ENCODE results near the gene KCNMA1. TPM values are rescaled to one million over a fixed set of nuclear protein-coding genes. Genes with fewer than 3 reads are reported as not detected.

The KCNMA1 gene
- total RNA-seq, 1 donor from 2014 or later, result 94.3 TPM

DNA sequence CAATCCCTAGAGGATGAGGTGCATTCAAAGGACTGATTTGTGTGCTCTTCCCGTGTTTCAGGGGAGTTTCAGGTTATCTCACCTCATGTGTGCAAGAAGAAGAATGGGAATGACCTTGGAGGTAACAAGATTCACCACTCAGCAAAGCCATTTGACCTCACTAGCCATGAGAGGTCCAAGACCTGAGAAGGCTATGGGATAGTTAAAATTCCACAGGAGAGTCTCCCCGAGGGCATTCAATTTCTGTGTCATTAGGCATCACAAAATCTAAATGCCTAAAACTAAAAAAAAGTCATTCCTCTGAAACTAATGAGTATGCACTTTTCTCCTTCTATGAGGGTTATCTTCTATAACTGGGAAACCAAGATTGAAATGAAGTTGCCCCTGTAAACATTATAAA lies 433.4 kb downstream of the KCNMA1 start:
- H3K4me1 ChIP-seq, result no peaks in the 10 kb centered on the region
- H3K27ac ChIP-seq, result no peak overlapping the region
- H3K4me3 ChIP-seq, result no peak overlapping the region
- no peaks in the 10 kb centered on the region for H3K36me3 ChIP-seq
- no peaks in the 10 kb centered on the region for H3K27me3 ChIP-seq
- no peaks in the 10 kb centered on the region for H3K9me3 ChIP-seq
- intact Hi-C loops (cut with DNase I), result no loop called here
- TF ChIP-seq POLR2AphosphoS5 (IDR thresholded peaks at IDR 0.05; ENCODE audit: insufficient read depth in 1 of 2, low read depth in 1 of 2), result no peak
- TF ChIP-seq, protein P1, sequence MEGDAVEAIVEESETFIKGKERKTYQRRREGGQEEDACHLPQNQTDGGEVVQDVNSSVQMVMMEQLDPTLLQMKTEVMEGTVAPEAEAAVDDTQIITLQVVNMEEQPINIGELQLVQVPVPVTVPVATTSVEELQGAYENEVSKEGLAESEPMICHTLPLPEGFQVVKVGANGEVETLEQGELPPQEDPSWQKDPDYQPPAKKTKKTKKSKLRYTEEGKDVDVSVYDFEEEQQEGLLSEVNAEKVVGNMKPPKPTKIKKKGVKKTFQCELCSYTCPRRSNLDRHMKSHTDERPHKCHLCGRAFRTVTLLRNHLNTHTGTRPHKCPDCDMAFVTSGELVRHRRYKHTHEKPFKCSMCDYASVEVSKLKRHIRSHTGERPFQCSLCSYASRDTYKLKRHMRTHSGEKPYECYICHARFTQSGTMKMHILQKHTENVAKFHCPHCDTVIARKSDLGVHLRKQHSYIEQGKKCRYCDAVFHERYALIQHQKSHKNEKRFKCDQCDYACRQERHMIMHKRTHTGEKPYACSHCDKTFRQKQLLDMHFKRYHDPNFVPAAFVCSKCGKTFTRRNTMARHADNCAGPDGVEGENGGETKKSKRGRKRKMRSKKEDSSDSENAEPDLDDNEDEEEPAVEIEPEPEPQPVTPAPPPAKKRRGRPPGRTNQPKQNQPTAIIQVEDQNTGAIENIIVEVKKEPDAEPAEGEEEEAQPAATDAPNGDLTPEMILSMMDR (IDR thresholded peaks at IDR 0.05), result no peak
- TF ChIP-seq POLR2A (IDR thresholded peaks at IDR 0.05), result no peak
- no peak for DNase-seq (ENCODE audit: extremely low spot score in 2 of 2)

DNA sequence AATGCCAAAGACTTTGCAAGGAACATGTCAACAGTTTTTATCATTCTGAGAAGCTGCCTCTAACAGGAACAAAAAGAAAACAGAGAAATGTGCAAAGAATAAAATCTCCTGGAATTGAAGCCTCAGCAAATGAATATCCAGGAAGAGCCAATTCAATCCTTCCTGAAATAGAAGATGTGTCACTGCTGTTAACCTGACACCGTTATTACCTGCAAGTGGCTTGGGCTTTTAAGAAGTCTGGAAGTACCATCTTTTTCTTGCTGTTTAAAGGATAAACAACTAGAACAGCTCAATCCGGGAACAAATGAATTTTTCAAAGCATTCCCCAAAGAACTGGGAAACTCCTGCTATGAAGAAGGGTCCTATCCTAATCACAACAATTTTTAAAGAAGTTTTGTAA lies 434.8 kb downstream of the KCNMA1 start:
- H3K27me3 ChIP-seq, result no peaks in the 10 kb centered on the region
- no peaks in the 10 kb centered on the region for H3K36me3 ChIP-seq
- H3K4me1 ChIP-seq, result no peaks in the 10 kb centered on the region
- H3K27ac ChIP-seq, result no peak overlapping the region
- no peaks in the 10 kb centered on the region for H3K9me3 ChIP-seq
- no peak for TF ChIP-seq POLR2AphosphoS5 (IDR thresholded peaks at IDR 0.05; ENCODE audit: insufficient read depth in 1 of 2, low read depth in 1 of 2)
- no peak for TF ChIP-seq POLR2A (IDR thresholded peaks at IDR 0.05)
- TF ChIP-seq, protein P1 (IDR thresholded peaks at IDR 0.05), result no peak
- no peak for DNase-seq (ENCODE audit: extremely low spot score in 2 of 2)
- intact Hi-C loops (cut with DNase I), result no loop called here
- H3K4me3 ChIP-seq, result no peak overlapping the region

DNA sequence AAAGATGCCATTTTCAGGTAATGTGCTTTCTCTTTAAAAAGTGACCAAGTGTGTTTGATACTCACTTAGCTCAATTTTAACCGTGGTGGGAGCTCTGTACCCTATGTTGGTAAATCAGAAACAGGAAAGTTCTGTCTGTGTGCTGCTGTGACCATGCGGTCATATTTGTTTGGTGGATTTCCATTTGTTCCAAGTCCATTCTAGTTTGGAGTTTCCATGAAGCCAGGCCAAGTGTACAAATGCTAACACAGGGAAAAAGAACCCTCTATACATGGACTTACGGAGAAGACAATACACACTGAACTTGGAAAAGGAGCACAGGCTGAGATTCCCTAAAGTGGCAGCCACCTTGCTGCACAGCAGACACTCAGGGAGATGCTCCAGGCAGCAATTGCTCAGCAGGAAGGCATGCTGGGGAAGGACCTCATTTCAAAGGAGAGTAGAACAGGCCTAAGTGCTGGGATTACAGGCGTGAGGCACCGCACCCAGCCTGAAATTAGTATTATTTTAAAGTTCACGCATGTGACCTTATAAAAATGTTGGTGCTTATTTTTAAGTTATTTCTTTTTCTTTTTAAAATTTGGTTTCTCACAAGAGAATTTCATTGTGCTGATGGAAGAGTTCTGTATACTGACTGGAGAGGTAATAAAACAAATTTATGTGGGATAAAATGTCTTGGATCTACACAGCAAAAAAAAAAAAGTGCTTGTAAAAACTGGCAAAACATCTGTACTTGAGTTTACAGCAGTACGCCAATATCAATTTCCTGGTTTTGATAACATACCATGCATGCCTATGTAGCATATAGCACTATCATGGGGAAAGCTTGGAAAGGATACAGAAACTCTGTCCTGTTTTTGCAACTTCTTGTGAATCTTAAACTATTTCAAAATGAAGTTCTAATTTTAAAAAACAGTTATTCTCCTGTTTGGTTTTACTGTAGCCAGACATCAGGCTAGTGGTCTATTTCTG lies 436.2 kb downstream of the KCNMA1 start:
- Histone ChIP-seq H3K4me1 (no peaks in the 10 kb centered on the region), H3K27ac (no peak overlapping the region), H3K27me3 (no peaks in the 10 kb centered on the region), H3K9me3 (no peaks in the 10 kb centered on the region), H3K4me3 (no peak overlapping the region), H3K36me3 (no peaks in the 10 kb centered on the region)
- no peak for DNase-seq (ENCODE audit: extremely low spot score in 2 of 2)
- TF ChIP-seq, protein P1 (IDR thresholded peaks at IDR 0.05), result no peak
- intact Hi-C loops (cut with DNase I), result no loop called here

DNA sequence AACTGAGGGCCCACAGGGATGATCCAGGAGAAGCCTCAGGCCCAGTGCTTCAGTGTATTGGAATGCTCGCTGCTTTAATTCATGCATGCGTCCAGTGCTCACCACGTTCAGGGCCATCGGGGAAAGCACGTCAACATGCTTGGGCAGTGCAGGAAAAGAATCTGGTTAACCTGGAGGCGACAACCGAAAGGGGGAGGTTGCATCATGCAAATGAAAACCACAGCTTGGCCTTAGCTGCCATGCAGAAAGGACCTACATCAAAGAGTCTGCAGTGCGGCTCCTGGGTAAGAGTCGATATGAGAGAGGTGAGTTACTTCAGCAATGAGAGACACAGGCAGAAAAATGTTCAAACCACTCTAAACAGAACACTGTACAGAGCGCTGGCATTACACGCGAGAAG lies 440.1 kb downstream of the KCNMA1 start:
- Histone ChIP-seq H3K27me3 (no peaks in the 10 kb centered on the region), H3K27ac (no peak overlapping the region), H3K4me3 (no peak overlapping the region), H3K9me3 (no peaks in the 10 kb centered on the region), H3K36me3 (no peaks in the 10 kb centered on the region), H3K4me1 (no peaks in the 10 kb centered on the region)
- TF ChIP-seq, protein P1 (IDR thresholded peaks at IDR 0.05), result no peak
- TF ChIP-seq POLR2AphosphoS5 (IDR thresholded peaks at IDR 0.05; ENCODE audit: insufficient read depth in 1 of 2, low read depth in 1 of 2) (no peak), POLR2A (IDR thresholded peaks at IDR 0.05) (no peak)
- DNase-seq (ENCODE audit: extremely low spot score in 2 of 2), result no peak
- intact Hi-C loops (cut with DNase I), result no loop called here

DNA sequence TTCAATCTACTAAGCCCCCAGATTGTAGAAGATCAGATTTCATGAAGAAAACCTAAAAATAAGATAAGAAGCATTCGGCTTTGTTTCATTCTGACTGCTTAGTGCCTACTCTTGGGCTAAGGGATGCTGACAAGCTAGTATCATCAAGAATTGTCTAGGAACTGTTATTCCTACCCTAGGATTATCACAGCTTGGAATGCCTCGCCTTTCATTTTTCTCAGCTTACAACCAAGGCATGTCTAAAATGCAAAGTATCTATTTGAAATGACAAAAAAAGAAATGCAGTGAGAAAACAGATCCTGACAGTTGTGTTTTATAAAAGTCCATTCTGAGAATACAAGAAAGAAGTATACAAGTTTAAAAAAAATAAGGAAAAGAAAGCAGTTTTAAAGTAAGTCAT lies 441.0 kb downstream of the KCNMA1 start:
- Histone ChIP-seq H3K36me3 (no peaks in the 10 kb centered on the region), H3K4me1 (no peaks in the 10 kb centered on the region), H3K27me3 (no peaks in the 10 kb centered on the region), H3K27ac (no peak overlapping the region), H3K9me3 (no peaks in the 10 kb centered on the region), H3K4me3 (no peak overlapping the region)
- intact Hi-C loops (cut with DNase I), result no loop called here
- TF ChIP-seq POLR2AphosphoS5 (IDR thresholded peaks at IDR 0.05; ENCODE audit: insufficient read depth in 1 of 2, low read depth in 1 of 2) (no peak), POLR2A (IDR thresholded peaks at IDR 0.05) (no peak)
- TF ChIP-seq, protein P1 (IDR thresholded peaks at IDR 0.05), result no peak
- DNase-seq (ENCODE audit: extremely low spot score in 2 of 2), result no peak

Data from vagina (tissue), 2 donors.